HFFc6 (cell line): ENCODE measurements around the gene FIG4. TPM values are rescaled to one million over a fixed set of nuclear protein-coding genes. Genes with fewer than 3 reads are reported as not detected.
"Not testable (repeated sequence)": the region's sequence is repeated elsewhere in the genome, so short reads cannot be mapped to it uniquely, and the experiment has no call there.

Source experiments
- DNase-seq: peaks from one replicate; pipeline ENCODE4 v3.0.0-alpha.2; 2018
- H3K27ac Mint-ChIP-seq: 2 replicates; pipeline ENCODE4 v1.8.0; 2020; ENCODE audit warnings: mild to moderate bottlenecking, mixed read lengths
- H3K27me3 Mint-ChIP-seq: 2 replicates; pipeline ENCODE4 v1.8.0; 2021; ENCODE audit warnings: mild to moderate bottlenecking, moderate library complexity, mixed read lengths; ENCODE audit not compliant: insufficient read depth
- H3K36me3 Mint-ChIP-seq: 2 replicates; pipeline ENCODE4 v1.8.0; 2021; ENCODE audit warnings: low read depth, mixed read lengths
- H3K4me1 Mint-ChIP-seq: 2 replicates; pipeline ENCODE4 v1.8.0; 2020; ENCODE audit warnings: low read depth, mixed read lengths
- H3K4me3 Mint-ChIP-seq: 2 replicates; pipeline ENCODE4 v1.8.0; 2020; ENCODE audit warnings: mild to moderate bottlenecking, moderate library complexity, mixed read lengths
- H3K9me3 Mint-ChIP-seq: 2 replicates; pipeline ENCODE4 v1.8.0; 2020; ENCODE audit warnings: mild to moderate bottlenecking, mixed read lengths
- CTCF ChIP-seq: fragments of 200-600 bp; sonication (generic); IDR thresholded peaks from 2 replicates; pipeline ENCODE4 v1.5.0; 2021; ENCODE audit warnings: antibody characterized with exemption, mild to moderate bottlenecking
- total RNA-seq, 6 experiments: library from RNA; stranded (reverse); fragmentation: NEBNext Ultra II Directional; extraction: Animal tissue kit (Norgen Biotek cat#: 25700); gene quantifications; 2 replicates in 1 of 6; 3 replicates in 5 of 6; pipeline ENCODE4 v1.2.3, GENCODE V29; 2021

Gene FIG4
- total RNA-seq, 6 experiments from 2014 or later = 14.2 to 18.1 (median 16.6) TPM

GRCh38 chr6:109678240-109678639, 12.9 kb upstream of the FIG4 start:
- no peak overlapping the region for H3K4me3 Mint-ChIP-seq
- H3K27me3 Mint-ChIP-seq = peaks cover 14% of the 10 kb centered on the region
- DNase-seq = no peak
- no peaks in the 10 kb centered on the region for H3K36me3 Mint-ChIP-seq
- H3K9me3 Mint-ChIP-seq = 0 out of 2 replicates have a peak, but pooled peaks cover 1% of the 10 kb centered on the region
- no peak for TF ChIP-seq CTCF
- no peak overlapping the region for H3K27ac Mint-ChIP-seq
- no peaks in the 10 kb centered on the region for H3K4me1 Mint-ChIP-seq

GRCh38 chr6:109678661-109679505, 12.2 kb upstream of the FIG4 start:
- not testable (repeated sequence) for H3K9me3 Mint-ChIP-seq, H3K4me3 Mint-ChIP-seq, H3K36me3 Mint-ChIP-seq, H3K4me1 Mint-ChIP-seq, H3K27ac Mint-ChIP-seq, DNase-seq
- H3K27me3 Mint-ChIP-seq = peaks cover 14% of the 10 kb centered on the region

- H3K4me3 Mint-ChIP-seq = no peak overlapping the region
- peaks cover 26% of the 10 kb centered on the region for H3K4me1 Mint-ChIP-seq
- peaks cover 3% of the 10 kb centered on the region for H3K27me3 Mint-ChIP-seq
- DNase-seq = no peak
- no peaks in the 10 kb centered on the region for H3K36me3 Mint-ChIP-seq
- peaks cover 12% of the 10 kb centered on the region; the same call in 1 of the 2 replicates for H3K9me3 Mint-ChIP-seq
- TF ChIP-seq CTCF = no peak
- peak overlapping the region; percentile 72 for H3K27ac Mint-ChIP-seq
Measured at GRCh38 chr6:109686566-109687265, 4.4 kb upstream of the FIG4 start.

- Mint-ChIP-seq H3K36me3 (no peaks in the 10 kb centered on the region), H3K27me3 (peaks cover 1% of the 10 kb centered on the region), H3K27ac (peak overlapping the region; percentile 72), H3K4me3 (no peak overlapping the region), H3K9me3 (peaks cover 12% of the 10 kb centered on the region; the same call in 1 of the 2 replicates), H3K4me1 (peaks cover 32% of the 10 kb centered on the region)
- TF ChIP-seq CTCF = no peak
- peak; percentile 84 for DNase-seq
Measured at GRCh38 chr6:109687271-109687761, 3.8 kb upstream of the FIG4 start.

GRCh38 chr6:109690373-109690736, 741 bp upstream of the FIG4 start:
- Mint-ChIP-seq H3K36me3 (no peaks in the 10 kb centered on the region), H3K4me3 (peak overlapping the region; percentile 93), H3K27me3 (peaks cover 1% of the 10 kb centered on the region; the same call in 1 of the 2 replicates), H3K4me1 (peaks cover 33% of the 10 kb centered on the region), H3K9me3 (no peaks in the 10 kb centered on the region), H3K27ac (peak overlapping the region; percentile 86)
- no peak for DNase-seq
- no peak for TF ChIP-seq CTCF

GRCh38 chr6:109693111-109693510, 2.0 kb downstream of the FIG4 start:
- Mint-ChIP-seq H3K27me3 (no peaks in the 10 kb centered on the region), H3K9me3 (no peaks in the 10 kb centered on the region), H3K36me3 (peaks cover 10% of the 10 kb centered on the region), H3K4me1 (peaks cover 30% of the 10 kb centered on the region), H3K4me3 (no peak overlapping the region), H3K27ac (no peak overlapping the region)
- DNase-seq = no peak
- TF ChIP-seq CTCF = no peak
